Trophoblast cell (in vitro differentiated cells and primary cell): ENCODE results near the gene LRBA.
"Not testable (repeated sequence)": the region's sequence is repeated elsewhere in the genome, so short reads cannot be mapped to it uniquely, and the experiment has no call there.

Experiments
- DNase-seq, 2 donors: peaks; one replicate each; pipeline ENCODE4 v3.0.0-alpha.2; 2016
- H2AFZ ChIP-seq: 2 replicates; pipeline ENCODE4 v1.6.1; 2013; ENCODE audit warnings: low read length, moderate library complexity, mild to moderate bottlenecking; ENCODE audit not compliant: insufficient read depth, poor library complexity
- H2AK5ac ChIP-seq: 2 replicates; pipeline ENCODE4 v1.6.1; 2013; ENCODE audit warnings: mild to moderate bottlenecking, low read length
- H2BK120ac ChIP-seq: 2 replicates; pipeline ENCODE4 v1.6.1; 2013; ENCODE audit warnings: low read length, mild to moderate bottlenecking, moderate library complexity; ENCODE audit not compliant: insufficient read depth, poor library complexity
- H2BK12ac ChIP-seq: 2 replicates; pipeline ENCODE4 v1.6.1; 2013; ENCODE audit warnings: mild to moderate bottlenecking, low read length, moderate library complexity
- H2BK5ac ChIP-seq: 2 replicates; pipeline ENCODE4 v1.6.1; 2013; ENCODE audit warnings: low read length, low read depth, moderate library complexity, mild to moderate bottlenecking; ENCODE audit not compliant: poor library complexity
- H3K14ac ChIP-seq: 2 replicates; pipeline ENCODE4 v1.6.1; 2013; ENCODE audit warnings: mild to moderate bottlenecking, low read length
- H3K18ac ChIP-seq: 2 replicates; pipeline ENCODE4 v1.6.1; 2013; ENCODE audit warnings: mild to moderate bottlenecking, low read length
- H3K23ac ChIP-seq: 2 replicates; pipeline ENCODE4 v1.6.1; 2013; ENCODE audit warnings: low read length
- H3K27ac ChIP-seq: 2 replicates; pipeline ENCODE4 v1.5.1; 2013; ENCODE audit warnings: low read depth, mild to moderate bottlenecking, inconsistent platforms, low read length, moderate library complexity
- H3K27me3 ChIP-seq: 2 replicates; pipeline ENCODE4 v1.6.1; 2013; ENCODE audit warnings: inconsistent platforms, mild to moderate bottlenecking, low read length, moderate library complexity; ENCODE audit not compliant: insufficient read depth
- H3K36me3 ChIP-seq, 2 experiments: 1 replicate in 1 of 2; 2 replicates in 1 of 2; pipeline ENCODE4 v1.6.1; 2013; ENCODE audit warnings: low read length in 2 of 2, mild to moderate bottlenecking in 2 of 2, moderate library complexity in 1 of 2; ENCODE audit not compliant: insufficient read depth in 2 of 2, control insufficient read depth in 1 of 2
- H3K4ac ChIP-seq: 2 replicates; pipeline ENCODE4 v1.6.1; 2013; ENCODE audit warnings: low read depth, mild to moderate bottlenecking, low read length, moderate library complexity
- H3K4me1 ChIP-seq, 2 experiments: 1 replicate in 1 of 2; 2 replicates in 1 of 2; pipeline ENCODE4 v1.6.1; 2013; ENCODE audit warnings: low read length in 2 of 2, mild to moderate bottlenecking in 2 of 2, moderate library complexity in 1 of 2; ENCODE audit not compliant: insufficient read depth in 2 of 2, control insufficient read depth in 1 of 2
- H3K4me2 ChIP-seq: 2 replicates; pipeline ENCODE4 v1.6.1; 2013; ENCODE audit warnings: inconsistent platforms, mild to moderate bottlenecking, low read length, moderate library complexity
- H3K4me3 ChIP-seq: 2 replicates; pipeline ENCODE4 v1.5.1; 2013; ENCODE audit warnings: mild to moderate bottlenecking, low read depth, low read length, inconsistent platforms
- H3K79me1 ChIP-seq: one replicate; pipeline ENCODE4 v1.6.1; 2013; ENCODE audit warnings: low read length
- H3K79me2 ChIP-seq: 2 replicates; pipeline ENCODE4 v1.6.1; 2013; ENCODE audit warnings: low read length, mild to moderate bottlenecking; ENCODE audit not compliant: control insufficient read depth, insufficient read depth, poor library complexity
- H3K9ac ChIP-seq: 2 replicates; pipeline ENCODE4 v1.6.1; 2013; ENCODE audit warnings: mild to moderate bottlenecking, low read length
- H3K9me3 ChIP-seq: 2 replicates; pipeline ENCODE4 v1.6.1; 2013; ENCODE audit warnings: low read depth, mild to moderate bottlenecking, control low read depth, inconsistent platforms, low read length; ENCODE audit not compliant: insufficient read depth
- H4K12ac ChIP-seq: 2 replicates; pipeline ENCODE4 v1.6.1; 2013; ENCODE audit warnings: low read depth, mild to moderate bottlenecking, low read length, moderate library complexity
- H4K8ac ChIP-seq: 2 replicates; pipeline ENCODE4 v1.6.1; 2013; ENCODE audit warnings: low read depth, mild to moderate bottlenecking, low read length, moderate library complexity
- H4K91ac ChIP-seq: one replicate; pipeline ENCODE4 v1.6.1; 2013; ENCODE audit warnings: low read depth, mild to moderate bottlenecking, low read length, moderate library complexity
- WGBS: extraction: QIAGEN DNeasy Blood & Tissue Kit; methylation state at CpG from one replicate; pipeline ENCODE4 v1.1.7; 2013; ENCODE audit warnings: missing lambda C conversion rate; ENCODE audit not compliant: insufficient read length, insufficient coverage; ENCODE audit errors: extremely low coverage; 5-methylcytosine and 5-hydroxymethylcytosine counted together

LRBA gene

DNA sequence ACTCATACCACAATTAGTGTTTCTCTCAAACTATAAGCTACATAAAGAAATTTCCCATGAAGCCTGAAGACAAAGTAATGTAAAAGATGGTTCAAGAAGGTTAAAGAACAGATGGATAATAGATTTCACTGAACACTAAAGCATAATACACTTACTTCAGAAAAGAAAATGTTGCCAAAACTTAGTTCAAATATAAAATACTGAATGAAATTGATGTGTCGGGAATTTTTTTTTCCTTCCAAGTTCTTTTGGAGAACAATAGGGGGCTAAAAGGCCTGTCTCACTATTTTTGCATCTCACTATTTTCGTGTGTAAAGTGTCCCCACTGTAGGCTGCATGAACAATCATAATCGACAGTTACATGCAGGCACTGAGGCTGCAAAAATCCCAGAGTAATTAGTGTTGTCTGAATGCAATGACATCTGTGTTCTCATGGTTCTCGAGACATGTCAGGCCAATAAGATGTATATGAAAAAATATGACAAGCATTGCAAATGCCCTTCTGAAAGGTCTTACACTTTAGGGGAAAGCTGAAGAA, 445.0 kb downstream of the LRBA start:
- Histone ChIP-seq H3K14ac (no peak overlapping the region), H3K23ac (no peak overlapping the region), H4K91ac (no peak overlapping the region), H2BK12ac (no peak overlapping the region), H3K4me3 (no peak overlapping the region), H3K79me1 (no peaks in the 10 kb centered on the region), H3K4me1 (no peaks in the 10 kb centered on the region), H3K4ac (no peak overlapping the region), H3K9me3 (no peaks in the 10 kb centered on the region), H2BK5ac (no peak overlapping the region), H3K79me2 (no peaks in the 10 kb centered on the region), H2AFZ (no peak overlapping the region), H3K9ac (no peak overlapping the region), H3K27ac (no peak overlapping the region), H3K27me3 (no peaks in the 10 kb centered on the region), H4K8ac (no peak overlapping the region), H4K12ac (no peak overlapping the region), H2AK5ac (no peak overlapping the region), H3K4me2 (no peak overlapping the region), H2BK120ac (no peak overlapping the region), H3K36me3 (no peaks in the 10 kb centered on the region), H3K18ac (no peak overlapping the region)
- DNase-seq = no peak
- WGBS = no CpG with 5 or more reads among the region's 4 CpGs

DNA sequence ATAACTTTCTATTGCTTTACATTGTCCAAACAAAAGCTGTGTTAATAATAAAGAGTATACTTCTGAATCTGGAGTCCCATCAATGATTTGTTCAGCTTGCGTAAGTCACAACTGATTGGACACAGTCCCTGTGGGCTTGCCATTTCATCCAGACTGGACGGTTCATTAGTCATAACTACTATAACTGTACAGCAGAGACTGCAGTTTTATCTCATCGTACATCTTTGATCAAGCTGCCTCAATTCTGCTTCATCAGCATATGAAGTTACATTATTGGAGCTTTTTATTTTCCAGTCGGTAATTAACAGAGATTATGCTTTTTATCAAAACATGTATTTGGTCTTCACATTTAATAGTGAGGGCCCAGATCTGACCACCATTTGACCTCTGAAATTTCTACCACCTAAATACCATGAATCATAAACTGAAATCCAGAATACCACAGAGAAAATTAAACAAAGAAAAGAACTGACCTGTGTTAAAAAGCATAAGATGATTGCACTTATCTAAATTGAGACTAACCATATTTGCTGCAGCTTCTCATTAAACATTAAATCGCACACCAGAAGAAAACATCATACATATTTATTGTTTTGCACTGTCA, 445.6 kb downstream of the LRBA start:
- no peak overlapping the region for H2BK5ac ChIP-seq
- no CpG with 5 or more reads among the region's 5 CpGs for WGBS
- no peaks in the 10 kb centered on the region for H3K27me3 ChIP-seq
- H3K79me1 ChIP-seq = no peaks in the 10 kb centered on the region
- H2BK12ac ChIP-seq = no peak overlapping the region
- no peak overlapping the region for H3K18ac ChIP-seq
- DNase-seq = no peak
- no peak overlapping the region for H3K27ac ChIP-seq
- no peak overlapping the region for H3K14ac ChIP-seq
- no peaks in the 10 kb centered on the region for H3K79me2 ChIP-seq
- H3K4me1 ChIP-seq = no peaks in the 10 kb centered on the region
- H4K91ac ChIP-seq = no peak overlapping the region
- no peak overlapping the region for H4K8ac ChIP-seq
- H3K23ac ChIP-seq = no peak overlapping the region
- no peaks in the 10 kb centered on the region for H3K36me3 ChIP-seq
- no peak overlapping the region for H2AFZ ChIP-seq
- H4K12ac ChIP-seq = no peak overlapping the region
- no peak overlapping the region for H3K4me3 ChIP-seq
- H3K4ac ChIP-seq = no peak overlapping the region
- H3K4me2 ChIP-seq = no peak overlapping the region
- no peaks in the 10 kb centered on the region for H3K9me3 ChIP-seq
- no peak overlapping the region for H2AK5ac ChIP-seq
- H3K9ac ChIP-seq = no peak overlapping the region
- H2BK120ac ChIP-seq = no peak overlapping the region

DNA sequence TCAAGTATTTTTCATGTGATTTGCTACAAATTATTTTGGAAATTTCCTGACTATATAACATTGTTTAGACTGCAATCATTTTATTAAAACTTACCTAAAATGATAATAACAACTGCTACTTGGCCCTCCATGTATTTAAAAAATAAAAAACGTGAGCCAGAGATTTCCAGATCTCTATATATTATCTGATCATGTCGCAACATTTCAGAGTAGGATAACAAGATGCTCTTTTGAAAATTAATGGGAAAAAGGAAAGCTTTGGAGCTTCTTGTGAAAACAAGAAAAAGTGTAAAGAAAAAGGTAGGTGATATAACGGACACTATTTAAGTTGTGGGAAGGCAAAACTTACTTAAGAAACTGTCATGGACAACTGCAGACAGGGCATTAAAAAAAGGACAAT, 448.0 kb downstream of the LRBA start:
- no CpG with 5 or more reads among the region's 3 CpGs for WGBS

DNA sequence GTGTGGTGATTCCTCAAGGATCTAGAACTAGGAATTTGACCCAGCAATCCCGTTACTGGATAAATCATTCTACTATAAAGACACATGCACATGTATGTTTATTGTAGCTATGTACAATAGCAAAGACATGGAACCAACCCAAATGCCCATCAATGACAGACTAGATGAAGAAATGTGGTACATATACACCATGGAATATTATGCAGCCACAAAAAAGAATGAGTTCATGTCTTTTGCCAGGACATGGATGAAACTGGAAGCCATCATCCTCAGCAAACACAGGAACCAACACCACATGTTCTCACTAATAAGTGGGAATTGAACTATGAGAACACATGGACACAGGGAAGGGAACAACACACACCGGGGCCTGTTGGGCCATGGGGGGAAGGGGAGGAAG, 450.1 kb downstream of the LRBA start:
- H2AFZ ChIP-seq, H3K4me3 ChIP-seq, H2BK120ac ChIP-seq, H4K12ac ChIP-seq, H2BK12ac ChIP-seq, H3K18ac ChIP-seq, H2BK5ac ChIP-seq, H4K8ac ChIP-seq, H3K23ac ChIP-seq, H2AK5ac ChIP-seq, H3K9ac ChIP-seq, H3K9me3 ChIP-seq, H3K79me2 ChIP-seq, H3K36me3 ChIP-seq, H3K79me1 ChIP-seq, H3K27me3 ChIP-seq, H3K4me1 ChIP-seq, H3K4ac ChIP-seq, H3K4me2 ChIP-seq, H3K27ac ChIP-seq, H4K91ac ChIP-seq, DNase-seq, H3K14ac ChIP-seq: not testable (repeated sequence)
- WGBS = no CpG with 5 or more reads among the region's 2 CpGs

More for the DNA sequence above, 448.0 kb downstream of the LRBA start:
- Histone ChIP-seq H4K8ac (no peak overlapping the region), H3K27me3 (no peaks in the 10 kb centered on the region), H2BK12ac (no peak overlapping the region), H3K9me3 (no peaks in the 10 kb centered on the region), H3K23ac (no peak overlapping the region), H3K79me2 (no peaks in the 10 kb centered on the region), H3K36me3 (no peaks in the 10 kb centered on the region), H3K18ac (no peak overlapping the region), H3K4ac (no peak overlapping the region), H3K27ac (no peak overlapping the region), H3K4me1 (no peaks in the 10 kb centered on the region), H3K4me3 (no peak overlapping the region), H4K91ac (no peak overlapping the region), H2BK120ac (no peak overlapping the region), H3K9ac (no peak overlapping the region), H2BK5ac (no peak overlapping the region), H2AFZ (no peak overlapping the region), H3K14ac (no peak overlapping the region), H3K4me2 (no peak overlapping the region), H3K79me1 (no peaks in the 10 kb centered on the region), H2AK5ac (no peak overlapping the region), H4K12ac (no peak overlapping the region)
- DNase-seq = no peak
